SK-MEL-5 (cell line): ENCODE measurements around the gene SUGP2. TPM values are rescaled to one million over a fixed set of nuclear protein-coding genes. Genes with fewer than 3 reads are reported as not detected.
A peak's percentile ranks its signal among the peaks of the same experiment; 100 is the strongest.

Experiments used
- DNase-seq: peaks from one replicate; pipeline ENCODE4 v3.0.0-alpha.2; 2016; ENCODE audit warnings: low read depth, low spot score
- in situ Hi-C: cut with HindIII; loops from 2 replicates; pipeline ENCODE4 v1.10.0; 2016; ENCODE audit warnings: low sequenced_read_pairs, high pct_unique_total_duplicates, low pct_unique_long_range_greater_than_20kb
- total RNA-seq: library from RNA; depleted of rRNA; stranded (reverse); fragments of >200 nt; shearing (Covaris generic); gene quantifications from 2 replicates; pipeline ENCODE4 v1.2.3, GENCODE V29; 2014

Gene SUGP2
- total RNA-seq, 1 experiment from 2014 or later, result 26.6 TPM

- no peak for DNase-seq
Measured at GRCh38 chr19:19062454-19063182, 29.3 kb upstream of the SUGP2 start.

GRCh38 chr19:19061506-19061905 is 28.2 kb upstream of the SUGP2 start:
- no peak for DNase-seq
- in situ Hi-C loops, result no loop called here

More at GRCh38 chr19:19062454-19063182, 29.3 kb upstream of the SUGP2 start:
- in situ Hi-C loops, result no loop called here

- in situ Hi-C loops, result no loop called here
- DNase-seq, result no peak
Measured at GRCh38 chr19:19059837-19060611, 26.7 kb upstream of the SUGP2 start.

DNA sequence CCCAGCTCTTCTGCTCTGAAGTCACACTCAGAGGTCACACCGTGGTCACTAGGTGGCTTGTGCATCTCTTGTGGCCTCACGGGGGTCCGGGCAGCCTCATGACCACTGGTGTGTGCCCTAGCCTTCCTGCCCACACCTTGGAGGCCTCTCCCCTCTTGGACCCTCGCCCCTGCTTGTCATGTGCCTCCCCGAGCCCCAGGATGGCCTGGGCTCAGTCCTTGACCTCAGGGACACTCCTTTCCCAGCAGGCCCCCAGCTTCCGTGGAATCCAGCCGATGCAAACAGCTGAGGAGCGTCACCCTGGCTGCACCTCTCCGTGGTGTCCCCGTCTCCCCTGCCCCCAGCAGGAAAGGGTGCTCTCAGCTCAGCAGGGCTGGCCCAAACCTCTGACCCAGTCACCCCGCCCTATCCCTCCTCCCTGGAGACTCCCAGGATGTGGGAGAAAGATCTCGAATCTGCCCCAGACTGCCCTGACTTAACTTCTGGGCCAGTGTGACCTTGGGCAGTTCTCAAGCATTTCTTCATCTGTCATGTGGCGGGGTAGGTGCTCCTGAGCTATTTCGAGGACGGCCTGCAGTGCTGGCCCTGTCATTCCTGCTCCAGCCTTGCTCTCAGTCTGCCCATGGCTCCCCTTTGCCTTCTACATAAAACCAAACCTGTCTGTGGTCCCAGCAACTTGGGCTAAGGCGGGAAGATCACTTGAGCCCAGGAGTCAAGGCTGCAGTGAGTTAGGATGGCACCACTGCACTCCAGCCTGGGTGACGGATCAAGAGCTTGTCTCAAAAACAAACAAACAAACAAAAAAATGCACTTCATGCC is 25.9 kb upstream of the SUGP2 start:
- in situ Hi-C loops, result no loop called here
- no peak for DNase-seq

GRCh38 chr19:19057720-19058119 is 24.4 kb upstream of the SUGP2 start:
- no peak for DNase-seq
- in situ Hi-C loops, result no loop called here

- DNase-seq, result no peak
- in situ Hi-C loops, result no loop called here
Measured at GRCh38 chr19:19057317-19057716, 24.0 kb upstream of the SUGP2 start.

GRCh38 chr19:19056636-19057275 is 23.4 kb upstream of the SUGP2 start:
- in situ Hi-C loops, result no loop called here
- no peak for DNase-seq

DNA sequence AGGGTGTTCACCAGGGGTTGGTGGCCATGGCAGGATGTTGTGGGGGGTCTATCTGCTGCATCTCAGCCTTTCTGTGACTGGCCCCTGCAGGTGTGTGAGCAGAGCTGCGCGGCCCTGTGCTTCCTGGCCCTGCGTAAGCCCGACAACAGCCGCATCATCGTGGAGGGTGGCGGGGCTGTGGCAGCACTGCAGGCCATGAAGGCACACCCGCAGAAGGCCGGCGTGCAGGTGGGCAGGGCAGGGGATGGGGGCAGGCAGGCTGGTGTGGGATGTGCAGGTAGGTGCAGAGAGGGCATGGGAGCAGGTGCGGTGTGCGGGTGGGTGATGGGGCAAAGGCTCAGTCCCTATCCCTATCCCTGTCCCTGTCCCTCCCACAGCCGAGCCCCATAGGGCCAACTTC is 22.4 kb upstream of the SUGP2 start:
- in situ Hi-C loops, result no loop called here
- DNase-seq, result no peak

DNA sequence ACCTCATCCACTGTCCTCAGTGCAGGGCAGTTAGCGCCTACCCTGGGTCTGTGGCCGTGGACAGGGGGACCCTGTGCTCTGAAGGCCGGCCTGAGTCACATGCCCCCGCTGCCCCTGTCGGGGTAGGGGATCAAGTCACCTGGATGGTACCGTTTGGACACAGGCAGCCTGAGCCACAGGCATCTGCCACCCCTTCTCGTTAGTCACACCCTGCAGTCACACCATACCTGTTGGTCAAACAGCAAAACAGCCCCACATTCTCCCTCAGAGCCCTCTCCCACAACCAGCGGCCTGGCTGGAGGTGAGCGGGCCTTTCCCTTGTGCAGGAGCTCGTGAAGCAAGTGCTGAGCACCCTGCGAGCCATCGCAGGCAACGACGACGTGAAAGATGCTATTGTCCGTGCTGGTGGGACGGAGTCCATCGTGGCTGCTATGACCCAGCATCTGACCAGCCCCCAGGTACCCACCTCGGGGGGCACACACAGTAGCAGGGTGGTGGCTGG is 21.7 kb upstream of the SUGP2 start:
- no peak for DNase-seq
- in situ Hi-C loops, result no loop called here

GRCh38 chr19:19054315-19054938 is 21.1 kb upstream of the SUGP2 start:
- in situ Hi-C loops, result no loop called here
- no peak for DNase-seq

DNA sequence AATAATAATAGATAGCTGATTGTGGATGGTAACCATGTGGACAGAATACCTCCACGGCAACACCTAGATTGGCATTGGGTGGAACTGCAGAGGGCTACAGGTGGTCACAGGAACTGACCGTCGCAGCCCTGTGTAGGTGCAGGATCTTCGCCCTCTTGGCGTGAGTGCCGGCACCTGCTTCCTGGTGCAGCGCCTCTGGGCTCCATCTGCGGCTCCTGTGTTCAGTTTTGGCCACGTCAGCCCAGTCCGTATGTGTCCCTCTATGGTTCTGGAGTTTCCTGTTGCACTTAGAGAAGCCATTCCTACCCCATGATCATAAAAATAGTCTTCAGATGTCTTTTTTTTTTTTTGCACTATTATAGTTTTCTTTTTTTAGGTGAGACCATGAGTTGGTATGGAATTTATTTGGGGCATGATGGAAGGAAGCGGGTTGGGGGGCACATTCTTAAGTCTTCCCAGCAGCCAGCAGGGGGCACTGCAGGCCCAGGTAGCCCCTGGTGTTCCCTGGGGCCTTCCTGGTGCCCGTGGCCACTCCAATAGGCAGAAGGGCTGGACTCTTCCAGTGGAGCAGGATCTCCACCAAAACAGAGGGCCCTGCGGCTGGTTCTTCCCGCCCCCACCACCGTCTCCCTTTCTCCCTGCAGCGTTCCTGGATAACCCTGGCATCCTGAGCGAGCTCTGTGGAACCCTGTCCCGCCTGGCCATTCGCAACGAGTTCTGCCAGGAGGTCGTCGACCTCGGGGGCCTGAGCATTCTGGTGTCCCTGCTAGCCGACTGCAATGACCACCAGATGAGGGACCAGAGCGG is 20.4 kb upstream of the SUGP2 start:
- in situ Hi-C loops, result no loop called here
- DNase-seq, result peak; percentile 60

DNA sequence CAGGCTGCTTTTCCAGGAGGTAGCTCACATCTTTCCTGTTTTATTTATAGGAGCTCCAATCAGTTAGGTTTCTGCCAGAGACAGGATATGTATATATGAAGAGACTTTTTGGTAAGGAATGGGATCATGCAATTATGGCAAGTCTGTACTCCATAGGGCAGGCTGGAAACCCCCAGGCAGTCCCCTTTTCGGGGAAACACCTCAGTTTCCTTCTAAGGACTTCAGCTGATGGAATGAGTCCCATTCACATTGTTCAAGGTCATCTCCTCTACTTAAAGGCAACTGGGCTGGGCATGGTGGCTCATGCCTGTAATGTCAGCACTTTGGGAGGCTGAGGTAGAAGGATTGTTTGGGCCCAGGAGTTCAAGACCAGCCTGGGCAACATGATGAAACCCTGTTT is 19.6 kb upstream of the SUGP2 start:
- in situ Hi-C loops, result no loop called here
- DNase-seq, result no peak

DNA sequence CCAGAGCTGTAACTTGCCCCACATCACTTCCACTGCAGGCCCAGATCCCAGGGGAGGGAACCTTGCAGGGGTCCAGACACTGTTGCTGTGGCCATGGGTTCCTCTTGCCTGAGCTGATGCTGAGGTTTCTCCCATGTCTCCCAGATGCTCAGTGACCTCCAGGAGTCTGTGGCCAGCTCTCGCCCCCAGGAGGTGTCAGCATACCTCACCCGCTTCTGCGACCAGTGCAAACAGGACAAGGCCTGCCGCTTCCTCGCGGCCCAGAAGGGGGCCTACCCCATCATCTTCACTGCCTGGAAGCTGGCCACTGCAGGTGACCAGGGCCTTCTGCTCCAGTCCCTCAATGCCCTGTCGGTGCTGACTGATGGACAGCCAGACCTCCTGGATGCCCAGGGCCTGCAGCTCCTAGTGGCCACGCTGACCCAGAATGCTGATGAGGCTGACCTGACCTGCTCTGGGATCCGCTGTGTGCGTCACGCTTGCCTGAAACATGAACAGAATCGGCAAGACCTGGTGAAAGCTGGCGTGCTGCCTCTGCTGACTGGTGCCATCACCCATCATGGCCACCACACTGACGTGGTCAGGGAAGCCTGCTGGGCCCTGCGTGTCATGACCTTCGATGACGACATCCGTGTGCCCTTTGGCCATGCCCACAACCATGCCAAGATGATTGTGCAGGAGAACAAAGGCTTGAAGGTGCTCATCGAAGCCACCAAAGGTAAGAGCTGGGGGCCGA is 18.3 kb upstream of the SUGP2 start:
- DNase-seq, result no peak
- in situ Hi-C loops, result no loop called here

DNA sequence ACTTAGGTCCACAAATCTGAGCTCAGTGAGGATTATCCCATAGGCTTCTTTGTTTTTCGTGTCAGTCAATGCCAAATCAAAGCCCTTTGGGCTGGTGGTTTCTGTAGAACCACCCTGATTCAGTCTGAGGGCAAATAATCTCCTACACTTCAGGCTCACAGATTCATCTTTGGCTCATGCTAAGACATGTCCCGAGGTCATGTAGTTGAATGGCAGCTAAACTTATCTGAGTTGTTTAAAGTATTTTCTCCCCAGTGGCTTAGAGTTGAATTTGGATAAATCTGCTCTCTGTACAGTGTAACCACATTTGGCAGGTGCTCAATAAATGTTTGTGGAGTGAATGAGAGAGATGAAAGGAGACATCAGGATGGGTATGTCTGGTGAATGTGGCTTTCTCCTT is 17.4 kb upstream of the SUGP2 start:
- DNase-seq, result no peak
- in situ Hi-C loops, result no loop called here

DNA sequence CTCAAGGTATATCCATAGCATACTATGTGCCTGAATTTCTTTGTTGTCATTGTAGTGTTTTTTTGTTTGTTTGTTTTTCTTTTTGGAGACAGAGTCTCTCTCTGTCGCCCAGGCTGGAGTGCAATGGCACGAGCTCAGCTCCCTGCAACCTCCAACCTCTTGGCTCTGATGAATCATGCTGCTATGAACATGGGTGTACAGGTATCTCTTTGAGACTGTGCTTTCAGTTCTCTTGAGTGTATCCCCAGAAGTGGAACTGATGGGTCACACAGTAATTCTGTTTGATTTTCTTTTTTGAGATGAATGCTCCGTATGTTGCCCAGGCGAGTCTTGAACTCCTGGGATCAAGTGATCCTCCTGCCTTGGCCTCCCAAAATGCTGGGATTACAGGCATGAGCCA is 16.8 kb upstream of the SUGP2 start:
- in situ Hi-C loops, result no loop called here

DNA sequence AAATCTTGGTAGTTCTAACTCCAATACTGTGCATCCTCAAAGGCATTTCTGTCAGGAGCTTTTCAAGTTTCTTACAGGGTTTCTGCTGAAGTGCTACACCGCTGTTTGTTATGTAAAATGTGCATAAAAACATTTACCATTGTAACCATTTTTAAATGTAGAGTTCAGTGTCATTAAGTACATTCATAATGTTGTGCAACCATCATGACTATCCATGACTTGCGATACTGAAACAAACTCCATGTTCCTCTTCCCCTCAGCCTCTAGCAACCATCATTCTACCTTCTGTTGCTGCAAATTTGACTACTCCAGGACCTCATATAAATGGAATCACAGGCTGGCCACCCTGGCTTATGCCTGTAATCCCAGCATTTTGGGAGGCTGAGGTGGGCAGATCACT is 16.1 kb upstream of the SUGP2 start:
- in situ Hi-C loops, result no loop called here
- DNase-seq, result no peak

More for the DNA sequence above, 16.8 kb upstream of the SUGP2 start:
- DNase-seq, result no peak
